HG03460 (cell line): ENCODE measurements around the gene TRPM8.

Experiments
- ATAC-seq: cut with Tn5 transposase; IDR thresholded peaks from one replicate; pipeline ENCODE4 v1.9.1; 2021; ENCODE audit not compliant: unreplicated experiment

The TRPM8 gene

DNA sequence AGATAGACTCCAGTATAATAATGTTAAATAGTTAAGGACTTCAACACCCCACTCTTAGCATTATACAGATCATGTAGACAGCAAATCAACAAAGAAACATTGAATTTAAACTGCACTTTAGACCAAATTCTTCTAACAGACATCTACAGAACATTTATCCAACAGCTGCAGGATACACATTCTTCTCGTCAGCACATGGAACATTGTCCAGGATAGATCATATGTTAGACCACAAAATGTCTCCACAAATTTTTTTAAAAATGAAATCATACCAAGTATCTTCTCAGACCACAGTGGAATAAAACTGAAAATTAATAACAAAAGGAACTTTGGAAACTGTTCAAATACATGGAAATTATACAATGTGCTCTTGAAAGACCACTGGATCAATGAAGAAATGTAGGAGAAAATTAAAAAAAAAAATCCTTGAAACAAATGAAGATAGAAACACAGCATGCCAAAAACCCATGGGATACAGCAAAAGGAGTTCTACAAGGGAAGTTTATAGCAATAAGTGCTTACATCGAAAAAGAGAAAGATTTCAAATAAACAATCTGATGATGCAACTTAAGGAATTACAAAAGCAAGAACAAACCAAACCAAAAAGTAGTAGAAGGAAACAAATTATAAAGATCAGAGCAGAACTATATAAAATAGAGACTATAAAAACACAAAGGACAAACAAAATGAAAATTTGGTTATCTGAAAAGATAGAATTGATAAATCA, 121.1 kb downstream of the TRPM8 start:
- no peak for ATAC-seq

DNA sequence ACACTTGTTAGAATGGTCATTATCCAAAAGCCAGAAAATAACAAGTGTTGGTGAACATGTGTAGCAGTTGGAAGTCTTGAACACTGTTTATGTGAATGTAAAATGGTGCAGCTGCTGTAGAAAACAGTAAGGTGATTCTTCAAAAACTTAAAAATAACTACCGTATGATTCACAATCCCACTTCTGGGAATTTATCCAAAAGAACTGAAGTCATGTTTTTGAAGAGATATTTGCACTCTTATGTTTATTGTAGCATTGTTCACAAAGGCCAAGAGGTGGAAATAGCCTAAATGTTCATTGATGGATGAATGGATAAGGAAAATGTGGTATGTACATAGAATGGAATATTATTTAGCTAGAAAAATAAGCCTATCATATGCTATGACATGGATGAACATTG, 127.0 kb downstream of the TRPM8 start:
- no peak for ATAC-seq

DNA sequence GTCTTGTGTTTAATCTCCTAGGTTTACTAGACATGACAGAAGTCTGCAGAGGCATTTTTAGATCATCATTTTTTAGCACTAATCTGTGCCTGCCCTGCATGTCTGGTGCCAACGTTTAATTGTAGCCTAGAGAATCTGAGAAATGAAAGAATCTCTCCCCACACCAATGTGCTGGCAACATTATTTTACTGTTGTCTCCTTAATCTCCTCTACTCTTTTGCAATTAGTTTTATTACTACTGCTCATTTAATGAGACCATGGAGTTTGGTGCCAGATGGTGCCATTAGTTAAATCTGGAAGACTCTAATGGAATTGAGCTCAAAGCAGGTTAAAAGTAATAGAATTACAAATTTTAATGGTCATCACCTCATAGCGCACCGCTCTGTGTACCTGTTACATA, 129.3 kb downstream of the TRPM8 start:
- ATAC-seq = no peak

DNA sequence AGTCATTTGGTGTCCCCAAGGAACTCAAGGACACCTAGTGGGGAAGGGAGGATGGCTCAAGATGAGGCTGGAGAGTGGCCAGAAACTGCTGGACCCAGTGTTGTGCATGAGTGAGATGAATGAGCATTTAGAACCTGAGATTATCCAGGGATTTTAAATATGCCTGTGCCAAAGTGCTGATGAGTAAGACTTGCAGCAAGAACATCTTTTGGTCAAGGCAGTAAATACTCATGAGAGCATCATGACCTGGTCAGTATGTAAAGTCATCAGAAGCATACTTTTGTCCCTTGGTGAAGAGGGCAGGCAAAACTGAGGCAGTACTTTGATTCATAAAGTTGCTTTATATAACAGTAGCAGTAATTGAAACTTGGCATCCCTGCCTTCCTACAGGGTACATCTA, 130.2 kb downstream of the TRPM8 start:
- ATAC-seq = no peak

DNA sequence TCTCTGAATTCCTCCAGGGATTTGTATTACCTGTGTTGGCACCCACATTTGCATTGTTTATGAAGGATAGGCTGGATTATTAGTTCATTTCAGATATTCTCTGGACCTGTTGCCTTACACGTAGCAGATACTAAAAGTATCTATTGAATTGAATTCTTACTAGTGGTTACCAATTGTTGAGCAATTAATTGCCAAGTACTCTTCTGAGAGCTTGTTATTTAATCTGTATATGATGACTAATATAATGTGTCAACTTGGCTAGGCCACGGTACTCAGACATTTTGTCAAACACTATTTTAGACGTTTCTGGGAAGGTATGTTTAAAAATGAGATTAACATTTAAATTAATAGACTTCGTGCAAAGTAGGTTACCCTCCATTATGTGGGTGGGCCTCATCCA, 130.9 kb downstream of the TRPM8 start:
- no peak for ATAC-seq

DNA sequence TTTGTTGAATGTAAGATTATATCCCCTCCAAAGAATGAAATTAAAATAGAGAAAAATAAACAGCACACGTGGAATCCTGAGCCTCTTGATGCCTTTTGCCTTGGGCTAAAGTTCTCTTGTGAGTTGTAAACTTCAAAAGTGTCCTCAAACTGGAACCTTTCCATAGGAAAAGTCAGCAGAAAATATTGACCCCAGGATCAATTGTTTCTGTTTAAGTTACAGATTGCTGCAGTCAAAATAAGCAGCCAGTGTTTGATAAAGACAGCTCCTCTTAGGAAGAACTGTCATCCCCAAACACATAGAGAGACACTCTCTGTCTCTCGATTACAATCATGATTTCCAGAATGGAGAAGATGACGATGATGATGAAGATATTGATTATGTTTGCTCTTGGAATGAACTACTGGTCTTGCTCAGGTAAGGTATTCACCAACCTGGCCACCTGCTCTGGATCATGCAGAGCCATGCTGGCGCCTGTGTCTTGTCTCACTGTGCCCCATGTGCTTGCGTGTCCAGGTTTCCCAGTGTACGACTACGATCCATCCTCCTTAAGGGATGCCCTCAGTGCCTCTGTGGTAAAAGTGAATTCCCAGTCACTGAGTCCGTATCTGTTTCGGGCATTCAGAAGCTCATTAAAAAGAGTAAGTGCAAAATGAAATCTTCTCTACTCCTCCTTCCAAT, 133.4 kb downstream of the TRPM8 start, which contains the start of gene SPP2:
SPP2 (plus strand) TSS at position 248 of the 681 bp plus-strand sequence; CDS start at position 333, 85 bp downstream.
- no peak for ATAC-seq

DNA sequence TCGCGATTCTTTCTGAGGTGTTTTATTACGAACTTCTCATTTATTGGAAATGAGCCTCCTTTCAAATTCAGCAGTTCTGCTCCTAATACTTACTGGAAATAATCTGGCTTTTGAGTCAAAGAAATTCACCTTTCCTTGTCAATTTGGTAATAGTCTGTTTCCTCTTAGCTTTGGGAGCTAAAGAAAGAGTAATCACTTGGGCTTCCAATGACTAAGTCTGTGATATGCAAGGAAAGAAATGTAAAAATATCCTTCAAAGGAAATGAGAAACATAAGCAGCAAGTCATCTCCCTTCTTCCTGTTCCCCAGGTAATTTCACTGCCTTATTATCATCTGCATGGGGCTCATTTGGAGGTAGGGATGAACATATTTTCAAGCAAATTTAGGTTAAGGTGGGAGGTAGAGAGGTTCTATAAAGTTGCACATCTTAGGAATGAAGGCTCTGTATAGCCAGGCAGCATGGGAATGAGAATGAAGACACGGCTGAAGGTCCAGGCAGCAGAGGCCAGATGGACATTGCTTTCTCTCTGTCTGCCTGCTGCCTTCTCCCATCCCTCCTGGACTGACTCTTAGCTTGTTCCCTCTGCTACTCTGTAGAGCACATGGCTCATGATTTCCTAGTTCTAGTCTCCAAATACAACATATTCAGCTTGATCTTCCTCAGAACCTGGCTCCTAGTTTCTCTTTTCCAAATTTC, 134.3 kb downstream of the TRPM8 start:
- no peak for ATAC-seq

DNA sequence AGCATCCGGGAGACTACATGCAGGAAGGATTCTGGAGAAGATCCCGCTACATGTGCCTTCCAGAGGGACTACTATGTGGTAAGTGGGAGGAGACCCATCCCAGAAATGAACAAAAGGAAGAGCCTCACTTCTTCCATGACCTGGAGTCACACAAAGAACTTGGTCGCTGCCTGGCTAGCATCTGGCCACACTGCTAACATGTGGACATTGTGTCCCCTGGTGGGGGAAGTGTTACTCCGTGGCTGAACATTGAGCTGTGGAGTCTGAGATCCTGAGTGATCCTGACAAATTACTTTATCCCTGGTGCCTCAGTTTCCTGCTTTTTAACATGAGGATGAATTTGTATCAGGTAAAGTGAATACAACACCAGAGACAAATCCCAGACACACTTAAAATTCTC, 141.7 kb downstream of the TRPM8 start:
- ATAC-seq = no peak

DNA sequence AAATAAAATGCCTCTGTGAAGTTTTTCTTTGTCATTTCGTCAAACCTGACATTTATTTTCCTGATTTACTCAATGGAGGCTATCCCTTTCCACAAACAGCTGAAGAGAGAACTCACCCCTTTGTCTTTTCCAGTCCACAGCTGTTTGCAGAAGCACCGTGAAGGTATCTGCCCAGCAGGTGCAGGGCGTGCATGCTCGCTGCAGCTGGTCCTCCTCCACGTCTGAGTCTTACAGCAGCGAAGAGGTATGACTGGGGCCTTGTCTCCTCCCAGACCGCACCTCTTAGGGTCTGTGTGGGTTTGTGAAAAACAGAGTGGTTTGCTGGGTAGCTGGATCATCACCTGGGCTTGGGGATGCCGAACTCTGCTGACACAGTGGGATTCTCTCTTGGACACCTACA, 143.1 kb downstream of the TRPM8 start:
- ATAC-seq = no peak

DNA sequence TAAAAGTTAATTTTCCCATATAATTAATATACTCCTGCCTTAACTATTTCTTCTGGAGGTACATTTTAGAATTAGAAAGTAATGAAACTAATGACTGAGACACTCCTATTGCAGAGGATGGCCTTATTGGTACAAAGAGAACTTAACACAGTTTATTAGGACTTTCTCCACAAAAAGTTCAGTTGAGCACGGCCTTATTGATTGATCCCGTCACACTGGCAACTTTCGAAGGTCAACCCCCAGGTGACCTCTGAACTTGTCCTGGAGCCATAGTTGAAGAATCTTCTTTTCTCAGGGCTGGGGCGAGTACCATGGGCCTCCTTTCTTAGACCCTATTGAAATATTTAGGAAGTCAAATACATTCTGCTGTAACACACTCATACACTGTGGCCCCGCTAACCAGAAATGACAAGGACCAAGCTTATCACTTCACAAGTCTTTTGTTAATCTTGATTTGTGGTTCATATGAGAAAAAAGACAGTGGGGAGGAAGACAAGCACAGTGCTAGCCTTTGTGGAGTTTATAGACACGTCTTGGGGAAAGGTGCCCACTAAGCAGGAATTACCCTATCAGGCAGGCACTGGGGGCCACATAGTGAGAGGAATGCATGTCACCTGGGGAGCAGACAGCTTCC, 144.6 kb downstream of the TRPM8 start:
- no peak for ATAC-seq

DNA sequence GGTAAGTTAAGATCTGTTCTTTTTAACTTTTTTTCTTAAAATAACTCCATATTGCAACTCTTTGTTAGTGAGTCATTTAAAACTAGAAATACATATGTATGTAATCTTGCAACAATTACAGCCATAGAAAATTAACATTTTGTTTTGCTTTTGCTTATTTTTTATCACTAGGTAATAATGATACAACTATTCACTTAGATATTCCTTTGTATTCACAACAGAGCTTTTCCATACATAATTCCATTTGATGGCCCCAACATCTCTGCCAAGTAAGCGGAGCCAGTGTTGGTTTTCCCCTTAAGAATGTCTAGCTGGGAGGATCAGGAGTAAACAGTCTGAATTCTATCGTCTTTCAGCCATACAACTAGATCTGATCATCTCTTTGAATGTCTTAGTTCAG, 149.4 kb downstream of the TRPM8 start:
- no peak for ATAC-seq
